A673 (cell line): ENCODE measurements around the gene NFYA. TPM values are rescaled to one million over a fixed set of nuclear protein-coding genes. Genes with fewer than 3 reads are reported as not detected.

Experiments
- BruUV-seq: library from RNA; stranded (reverse); fragments of 400-500 nt; replicated peaks from 2 replicates; lab custom pipeline; 2021; lab: Mats Ljungman, UMichigan
- CTCF ChIA-PET: fragments of 300-600 bp; sonication (Branson Sonifier 250); formaldehyde crosslinking; loops from one replicate; lab custom pipeline; 2022; ENCODE audit warnings: antibody characterized with exemption; lab: Charles Lee
- POLR2A ChIA-PET: fragments of 300-600 bp; sonication (Branson Sonifier 250); formaldehyde crosslinking; loops from one replicate; lab custom pipeline; 2022; ENCODE audit warnings: antibody characterized with exemption; ENCODE audit not compliant: low non-redundant PET; lab: Charles Lee
- DNase-seq: peaks from one replicate; pipeline ENCODE4 v3.0.0-alpha.2; 2015; ENCODE audit warnings: low spot score
- H3K27ac ChIP-seq: fragments of 200-600 bp; sonication (generic); 2 replicates; pipeline ENCODE4 v1.5.1; 2016; ENCODE audit warnings: mixed run types, low read depth, mild to moderate bottlenecking, mixed read lengths, antibody characterized with exemption, low read length; ENCODE audit not compliant: poor library complexity, severe bottlenecking
- H3K27me3 ChIP-seq: fragments of 200-600 bp; sonication (generic); replicated peaks from 2 replicates; pipeline ENCODE4 v1.6.1; 2017; ENCODE audit warnings: mixed run types, low read depth, mild to moderate bottlenecking, mixed read lengths, antibody characterized with exemption, low read length; ENCODE audit not compliant: insufficient read depth, poor library complexity
- H3K36me3 ChIP-seq: fragments of 200-600 bp; sonication (generic); 2 replicates; pipeline ENCODE4 v1.6.1; 2016; ENCODE audit warnings: mixed run types, mild to moderate bottlenecking, mixed read lengths, antibody characterized with exemption, low read length; ENCODE audit not compliant: insufficient read depth, poor library complexity, severe bottlenecking
- H3K4me1 ChIP-seq: fragments of 200-600 bp; sonication (generic); 2 replicates; pipeline ENCODE4 v1.6.1; 2017; ENCODE audit warnings: mixed run types, mild to moderate bottlenecking, mixed read lengths, antibody characterized with exemption, low read length; ENCODE audit not compliant: insufficient read depth, poor library complexity, severe bottlenecking
- H3K4me3 ChIP-seq: fragments of 200-600 bp; sonication (generic); 2 replicates; pipeline ENCODE4 v1.5.1; 2016; ENCODE audit warnings: low read depth, mixed run types, mild to moderate bottlenecking, mixed read lengths, low read length; ENCODE audit not compliant: poor library complexity, severe bottlenecking
- H3K9me3 ChIP-seq: fragments of 200-600 bp; sonication (generic); 2 replicates; pipeline ENCODE4 v1.6.1; 2016; ENCODE audit warnings: mixed run types, low read depth, mild to moderate bottlenecking, mixed read lengths, antibody characterized with exemption, low read length; ENCODE audit not compliant: poor library complexity, severe bottlenecking
- EZH2 ChIP-seq: fragments of 200-600 bp; sonication (generic); IDR thresholded peaks from 2 replicates; pipeline ENCODE4 v1.6.1; 2017; ENCODE audit warnings: borderline replicate concordance, low read depth, mild to moderate bottlenecking, mixed read lengths, antibody characterized with exemption, low read length; ENCODE audit not compliant: poor library complexity, severe bottlenecking
- intact Hi-C: fragments of 100-400 bp; cut with micrococcal nuclease; formaldehyde crosslinking; loops from one replicate; pipeline ENCODE4 v1.10.0; 2022; ENCODE audit not compliant: unreplicated experiment
- total RNA-seq: library from RNA; stranded (reverse); gene quantifications from 2 replicates; pipeline ENCODE4 v1.2.3, GENCODE V29; 2021
- TF ChIP-seq, protein P1 (sequence below): fragments of 300-800, 200-600 bp; sonication (generic); conservative IDR thresholded peaks from 2 replicates; pipeline ENCODE4 v1.5.1; 2017; ENCODE audit warnings: low read depth, mild to moderate bottlenecking, antibody characterized with exemption, low read length, moderate library complexity, mixed read lengths

The NFYA gene
- total RNA-seq, 1 experiment from 2014 or later: 45.4 TPM

DNA sequence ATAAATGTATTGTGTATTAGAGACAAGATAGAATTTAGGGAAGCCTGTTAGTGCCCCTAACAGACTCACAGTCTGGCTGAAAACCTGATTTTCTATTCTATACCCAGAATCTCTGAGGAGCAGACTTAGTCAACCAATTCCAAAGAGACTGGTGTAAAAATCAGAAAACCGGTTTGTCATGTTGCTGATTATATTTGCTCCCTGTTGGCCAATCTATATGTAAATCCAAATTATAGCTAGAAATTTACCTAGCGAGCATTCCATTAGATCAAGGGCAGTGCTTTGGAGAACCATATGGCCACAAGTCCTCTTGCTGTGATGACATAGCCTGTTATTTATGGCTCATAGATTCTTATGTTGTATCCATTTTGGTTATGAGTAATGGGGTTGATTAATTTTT lies 4.8 kb downstream of the NFYA start:
- H3K27me3 ChIP-seq: no peaks in the 10 kb centered on the region
- peaks cover 22% of the 10 kb centered on the region for H3K36me3 ChIP-seq
- peaks cover 17% of the 10 kb centered on the region for H3K4me1 ChIP-seq
- no peaks in the 10 kb centered on the region for H3K9me3 ChIP-seq
- intact Hi-C loops: no loop called here
- DNase-seq: no peak
- ChIA-PET CTCF (no interaction called here), POLR2A (no interaction called here)
- no peak overlapping the region for H3K27ac ChIP-seq
- TF ChIP-seq, protein P1, sequence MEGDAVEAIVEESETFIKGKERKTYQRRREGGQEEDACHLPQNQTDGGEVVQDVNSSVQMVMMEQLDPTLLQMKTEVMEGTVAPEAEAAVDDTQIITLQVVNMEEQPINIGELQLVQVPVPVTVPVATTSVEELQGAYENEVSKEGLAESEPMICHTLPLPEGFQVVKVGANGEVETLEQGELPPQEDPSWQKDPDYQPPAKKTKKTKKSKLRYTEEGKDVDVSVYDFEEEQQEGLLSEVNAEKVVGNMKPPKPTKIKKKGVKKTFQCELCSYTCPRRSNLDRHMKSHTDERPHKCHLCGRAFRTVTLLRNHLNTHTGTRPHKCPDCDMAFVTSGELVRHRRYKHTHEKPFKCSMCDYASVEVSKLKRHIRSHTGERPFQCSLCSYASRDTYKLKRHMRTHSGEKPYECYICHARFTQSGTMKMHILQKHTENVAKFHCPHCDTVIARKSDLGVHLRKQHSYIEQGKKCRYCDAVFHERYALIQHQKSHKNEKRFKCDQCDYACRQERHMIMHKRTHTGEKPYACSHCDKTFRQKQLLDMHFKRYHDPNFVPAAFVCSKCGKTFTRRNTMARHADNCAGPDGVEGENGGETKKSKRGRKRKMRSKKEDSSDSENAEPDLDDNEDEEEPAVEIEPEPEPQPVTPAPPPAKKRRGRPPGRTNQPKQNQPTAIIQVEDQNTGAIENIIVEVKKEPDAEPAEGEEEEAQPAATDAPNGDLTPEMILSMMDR: no peak
- no peak for TF ChIP-seq EZH2
- H3K4me3 ChIP-seq: no peak overlapping the region
- BruUV-seq: no TSS peak

DNA sequence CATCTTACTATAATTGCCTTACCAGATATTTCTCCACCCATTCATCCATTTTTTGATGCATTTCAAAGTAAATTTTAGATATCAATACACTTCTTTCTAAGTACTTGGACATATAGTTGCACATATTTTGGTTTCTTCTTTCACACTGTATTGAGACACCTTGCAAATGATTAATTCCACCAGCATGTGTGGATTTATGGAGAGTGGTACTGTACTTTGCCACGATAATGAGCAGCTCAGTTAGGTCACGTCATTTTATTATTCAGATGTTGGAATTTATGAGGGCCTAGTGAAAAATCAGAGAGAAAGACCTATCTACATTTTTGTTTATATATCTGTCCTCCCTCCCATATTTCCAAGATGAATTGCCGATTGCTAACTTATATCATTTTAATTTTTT lies 5.3 kb downstream of the NFYA start:
- peaks cover 17% of the 10 kb centered on the region for H3K4me1 ChIP-seq
- ChIA-PET POLR2A (no interaction called here), CTCF (no interaction called here)
- H3K9me3 ChIP-seq: no peaks in the 10 kb centered on the region
- no peak overlapping the region for H3K4me3 ChIP-seq
- no peak overlapping the region for H3K27ac ChIP-seq
- TF ChIP-seq, protein P1: no peak
- TF ChIP-seq EZH2: no peak
- intact Hi-C loops: no loop called here
- no TSS peak for BruUV-seq
- no peaks in the 10 kb centered on the region for H3K27me3 ChIP-seq
- peaks cover 22% of the 10 kb centered on the region for H3K36me3 ChIP-seq
- no peak for DNase-seq

- H3K36me3 ChIP-seq: peaks cover 29% of the 10 kb centered on the region
- BruUV-seq: no TSS peak
- CTCF ChIA-PET: no interaction called here
- intact Hi-C loops: no loop called here
- POLR2A ChIA-PET: no interaction called here
- H3K27ac ChIP-seq: no peak overlapping the region
- H3K4me1 ChIP-seq: peaks cover 16% of the 10 kb centered on the region
- H3K4me3 ChIP-seq: no peak overlapping the region
- H3K27me3 ChIP-seq: no peaks in the 10 kb centered on the region
- no peak for TF ChIP-seq EZH2
- TF ChIP-seq, protein P1: no peak
- DNase-seq: no peak
- H3K9me3 ChIP-seq: no peaks in the 10 kb centered on the region
Observed at GRCh38 chr6:41079080-41079479, 6.3 kb downstream of the NFYA start.
